Heart right ventricle (tissue), 16 donors: ENCODE results near the gene UBALD2. TPM values are rescaled to one million over a fixed set of nuclear protein-coding genes. Genes with fewer than 3 reads are reported as not detected.
A peak's percentile ranks its signal among the peaks of the same experiment; 100 is the strongest.

ENCODE experiments used
- ATAC-seq, 8 donors: fragments of 200-7000 bp; cut with Tn5 transposase; one replicate each; pipeline ENCODE4 v1.9.1; 2020; ENCODE audit warnings: mild to moderate bottlenecking in 8 of 8, moderate library complexity in 8 of 8, moderate number of reproducible peaks in 1 of 8
- DNase-seq, 2 donors: peaks; one replicate each; pipeline ENCODE4 v3.0.0-alpha.2; 2020
- H3K27ac ChIP-seq, 10 donors: fragments of 200-600 bp; sonication (generic) in 2 of 10; one replicate each; pipeline versions ENCODE4 v1.5.0 to v1.8.0; 2020 to 2022; ENCODE audit warnings: mild to moderate bottlenecking in 3 of 10
- H3K27me3 ChIP-seq, 7 donors: fragments of 200-600 bp; one replicate each; pipeline ENCODE4 v1.8.0; 2021 to 2022; ENCODE audit warnings: mild to moderate bottlenecking in 2 of 7
- H3K36me3 ChIP-seq, 9 donors: fragments of 200-600 bp; sonication (generic) in 1 of 9; one replicate each; pipeline versions ENCODE4 v1.5.0 to v1.8.0; 2020 to 2022; ENCODE audit warnings: mild to moderate bottlenecking in 2 of 9
- H3K4me1 ChIP-seq, 9 donors: fragments of 200-600 bp; sonication (generic) in 1 of 9; one replicate each; pipeline versions ENCODE4 v1.5.0 to v1.8.0; 2020 to 2022; ENCODE audit warnings: mild to moderate bottlenecking in 4 of 9
- H3K4me3 ChIP-seq, 10 donors: fragments of 200-600 bp; sonication (generic) in 2 of 10; one replicate each; pipeline versions ENCODE4 v1.5.0 to v1.8.0; 2020 to 2022; ENCODE audit warnings: mild to moderate bottlenecking in 7 of 10, moderate library complexity in 2 of 10
- H3K9me3 ChIP-seq, 11 donors: fragments of 200-600 bp in 10 of 11; sonication (generic) in 2 of 11; one replicate each; pipeline versions ENCODE4 v1.5.0 to v1.8.0; 2013 to 2022; ENCODE audit warnings: mild to moderate bottlenecking in 2 of 11, control low read depth in 1 of 11, moderate library complexity in 1 of 11
- WGBS, 2 donors: extraction: QIAGEN DNeasy Blood & Tissue Kit; methylation state at CpG; one replicate each; pipeline ENCODE4 v1.1.7; 2013; ENCODE audit warnings: inconsistent platforms in 1 of 2; 5-methylcytosine and 5-hydroxymethylcytosine counted together
- intact Hi-C, 10 donors: fragments of 100-400 bp; cut with DNase I; formaldehyde crosslinking; loops; one replicate each; pipeline versions ENCODE4 v1.11.1 to v1.14.2; 2022
- polyA plus RNA-seq, 2 donors: library from polyadenylated mRNA; stranded (reverse); fragments of 200-250 nt; gene quantifications; one replicate each; pipeline ENCODE4 v1.2.3, GENCODE V29; 2013
- total RNA-seq, 10 donors: library from RNA; stranded (reverse); fragmentation: NEBNext Ultra II Directional in 3 of 10; extraction: Animal tissue kit (Norgen Biotek cat#: 25700) in 3 of 10; gene quantifications; one replicate each; pipeline versions ENCODE4 v1.2.1 to v1.2.4, GENCODE V29; 2021 to 2023
- TF ChIP-seq, protein P1 (sequence below), 9 donors: fragments of 200-600 bp; sonication (generic) in 2 of 9; IDR thresholded peaks; one replicate each; pipeline versions ENCODE4 v1.5.0 to v1.8.0; 2021 to 2022; ENCODE audit warnings: antibody characterized with exemption in 9 of 9, mild to moderate bottlenecking in 5 of 9, moderate library complexity in 1 of 9
- donor health status: Arrhythmogenic right ventricular cardiomyopathy.
- donor health status: ischemic (EF 13 %, LVEDD 7.1; RV severe dilation, severe dysfunction).
- donor health status: healthy with polysubstance abuse.
- donor health status: DM: no; HTN: yes; CAD: no.
- donor health status: DM: no; HTN: no; CAD: no.
- donor health status: ischemic (EF 25% LVEDD 6.9; RV normal size, moderate dysfunction).
- donor health status: ischemic (EF 25% LVEDD 5.7; RV mildly dilated, moderate dysfunction).
- donor health status: healthy.
- donor health status: DM: yes; HTN: yes; CAD: no.
- donor health status: Ischemic cardiomyopathy.
- donor health status: ischemic (EF 35%, LVEDD 5.7; RV mildly dilated, moderate dysfunction).
- donor health status: nonischemic (EF 11% LVEDD 7.7; RV severe dilation, severe dysfunction).
- donor health status: DM: yes; HTN: yes; CAD: no.
- donor health status: PGD.
- donor health status: ischemic (EF 29% LVEDD 5.4; RV normal size, mild dysfunction).
- donor health status: nonischemic (EF 23%, LVEDD 6.1; RV moderate dilation, normal function).

The UBALD2 gene
- total and polyA plus RNA-seq, 12 donors, result 13.3 to 50.7 (median 26.5) TPM

DNA sequence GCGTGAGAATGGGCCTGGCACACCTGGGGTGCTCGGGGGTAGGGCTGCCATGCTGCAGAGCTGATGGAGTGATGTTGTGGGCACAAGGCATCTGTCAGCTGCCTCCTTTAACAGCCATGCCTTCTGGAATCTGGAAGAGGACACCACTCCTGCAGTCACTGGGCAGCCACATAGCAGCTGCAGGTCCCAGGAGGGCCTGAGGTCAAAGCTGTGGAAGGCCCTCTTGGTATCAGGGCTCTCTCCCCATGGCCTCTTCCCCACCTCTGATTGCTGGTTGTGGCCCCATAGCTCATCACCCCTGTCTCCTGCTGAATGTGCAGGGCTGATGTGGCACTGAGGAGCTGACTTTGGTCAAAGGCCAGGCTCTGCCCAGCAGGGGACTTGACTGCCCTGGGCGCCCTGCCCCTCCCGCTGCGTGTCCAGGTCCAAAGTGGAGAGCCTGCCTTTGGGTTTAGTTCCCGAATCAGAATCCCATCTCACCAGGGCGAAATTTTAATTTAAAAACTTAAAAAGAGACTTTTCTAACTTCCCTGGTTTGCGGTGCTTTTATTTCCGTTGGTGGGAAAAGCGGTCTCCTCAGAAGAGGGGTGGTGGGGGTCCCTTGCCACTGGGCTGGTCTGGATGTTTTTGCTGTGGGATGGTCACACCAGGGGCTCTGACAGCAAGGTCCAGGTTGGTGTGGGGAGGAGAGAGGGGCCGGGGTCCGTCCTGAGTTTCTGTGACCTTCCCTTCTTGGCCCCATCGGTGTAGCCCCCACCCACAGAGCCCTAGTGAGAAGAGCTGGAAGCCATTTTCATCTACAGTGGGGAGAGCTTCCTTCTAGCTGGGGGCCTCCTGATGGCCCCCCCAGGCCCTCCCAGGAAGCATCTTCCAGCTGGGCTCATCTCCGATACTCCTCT lies 5.9 kb downstream of the UBALD2 start:
- H3K27ac ChIP-seq, result peak overlapping the region in 6 of 10 donors; percentile 46 to 98 (median 72)
- H3K4me1 ChIP-seq, result peaks cover 36 to 80% (median 66%) of the 10 kb centered on the region in 9 donors
- ATAC-seq, result no peak
- peaks cover 0 to 38% (median 0%) of the 10 kb centered on the region in 9 donors for H3K36me3 ChIP-seq
- 81 to 87% methylated on average over 14 of the region's 14 CpGs for WGBS, 2 donors
- H3K9me3 ChIP-seq, result no peaks in the 10 kb centered on the region
- intact Hi-C loops, result loop anchor here in 1 of 10 donors (10.0 kb wide), 1 partner anchor 256 kb away; no protein-coding TSS in a partner anchor
- H3K27me3 ChIP-seq, result no peaks in the 10 kb centered on the region
- peak overlapping the region in 6 of 10 donors; percentile 46 to 53 (median 50) for H3K4me3 ChIP-seq
- TF ChIP-seq, protein P1, sequence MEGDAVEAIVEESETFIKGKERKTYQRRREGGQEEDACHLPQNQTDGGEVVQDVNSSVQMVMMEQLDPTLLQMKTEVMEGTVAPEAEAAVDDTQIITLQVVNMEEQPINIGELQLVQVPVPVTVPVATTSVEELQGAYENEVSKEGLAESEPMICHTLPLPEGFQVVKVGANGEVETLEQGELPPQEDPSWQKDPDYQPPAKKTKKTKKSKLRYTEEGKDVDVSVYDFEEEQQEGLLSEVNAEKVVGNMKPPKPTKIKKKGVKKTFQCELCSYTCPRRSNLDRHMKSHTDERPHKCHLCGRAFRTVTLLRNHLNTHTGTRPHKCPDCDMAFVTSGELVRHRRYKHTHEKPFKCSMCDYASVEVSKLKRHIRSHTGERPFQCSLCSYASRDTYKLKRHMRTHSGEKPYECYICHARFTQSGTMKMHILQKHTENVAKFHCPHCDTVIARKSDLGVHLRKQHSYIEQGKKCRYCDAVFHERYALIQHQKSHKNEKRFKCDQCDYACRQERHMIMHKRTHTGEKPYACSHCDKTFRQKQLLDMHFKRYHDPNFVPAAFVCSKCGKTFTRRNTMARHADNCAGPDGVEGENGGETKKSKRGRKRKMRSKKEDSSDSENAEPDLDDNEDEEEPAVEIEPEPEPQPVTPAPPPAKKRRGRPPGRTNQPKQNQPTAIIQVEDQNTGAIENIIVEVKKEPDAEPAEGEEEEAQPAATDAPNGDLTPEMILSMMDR (IDR thresholded peaks at IDR 0.05), result no peak
- no peak for DNase-seq

DNA sequence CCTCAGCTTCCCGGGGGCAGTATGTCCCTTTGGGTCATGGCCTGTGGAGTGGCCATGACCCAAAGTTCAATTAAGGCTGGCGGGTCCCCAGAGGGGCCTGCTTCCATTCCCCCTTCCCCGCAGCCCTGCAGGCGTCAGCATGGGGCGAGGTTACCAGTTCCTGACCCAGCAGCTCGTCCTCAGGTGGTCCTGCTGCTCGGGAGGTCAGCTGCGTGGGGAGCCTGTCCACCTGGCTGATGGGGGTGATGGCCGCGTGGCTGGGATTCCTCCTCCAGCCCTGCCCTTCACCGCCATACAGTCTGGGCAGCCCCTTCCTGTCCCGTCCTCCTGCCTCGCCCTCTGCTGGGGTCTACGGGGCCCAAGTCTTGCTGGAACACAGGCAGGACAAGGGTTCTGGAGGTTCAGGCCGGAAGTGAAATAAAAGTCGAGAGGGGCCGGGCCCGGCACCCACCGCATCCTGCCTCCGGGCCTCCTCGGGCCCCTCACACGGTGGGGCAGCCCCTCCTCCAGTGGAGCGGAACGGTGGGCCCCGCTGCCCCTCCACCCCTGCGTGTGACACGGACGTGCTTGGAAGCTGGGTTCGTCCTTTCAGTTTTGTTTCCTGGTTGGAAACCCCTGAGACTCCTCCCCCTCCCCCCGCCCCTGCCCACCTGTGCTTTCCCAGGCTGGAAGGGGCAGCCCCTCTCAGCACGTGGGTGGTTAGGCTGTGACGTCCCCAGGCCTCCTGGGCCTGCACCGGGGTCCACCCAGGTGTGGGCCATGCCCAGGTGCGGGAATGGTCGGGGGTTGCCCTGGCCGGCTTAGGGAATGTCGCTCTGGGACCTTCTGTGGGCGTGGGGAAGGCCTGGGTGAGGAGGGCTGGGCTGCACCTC lies 6.8 kb downstream of the UBALD2 start:
- Histone ChIP-seq H3K27ac (peak overlapping the region in 8 of 10 donors; percentile 46 to 95 (median 70)), H3K27me3 (no peaks in the 10 kb centered on the region), H3K9me3 (no peaks in the 10 kb centered on the region), H3K36me3 (peaks cover 0 to 38% (median 0%) of the 10 kb centered on the region in 9 donors), H3K4me3 (peak overlapping the region in 9 of 10 donors; percentile 14 to 53 (median 49)), H3K4me1 (peaks cover 33 to 73% (median 58%) of the 10 kb centered on the region in 9 donors)
- ATAC-seq (peak in 7 of 8 donors; percentile 3 to 13 (median 7)), DNase-seq (no peak)
- TF ChIP-seq, protein P1 (IDR thresholded peaks at IDR 0.05), result no peak
- WGBS, 2 donors, result 29 to 42% methylated on average over 38 of the region's 38 CpGs
- intact Hi-C loops, result loop anchor here in 1 of 10 donors (10.0 kb wide), 1 partner anchor 257 kb away; no protein-coding TSS in a partner anchor

DNA sequence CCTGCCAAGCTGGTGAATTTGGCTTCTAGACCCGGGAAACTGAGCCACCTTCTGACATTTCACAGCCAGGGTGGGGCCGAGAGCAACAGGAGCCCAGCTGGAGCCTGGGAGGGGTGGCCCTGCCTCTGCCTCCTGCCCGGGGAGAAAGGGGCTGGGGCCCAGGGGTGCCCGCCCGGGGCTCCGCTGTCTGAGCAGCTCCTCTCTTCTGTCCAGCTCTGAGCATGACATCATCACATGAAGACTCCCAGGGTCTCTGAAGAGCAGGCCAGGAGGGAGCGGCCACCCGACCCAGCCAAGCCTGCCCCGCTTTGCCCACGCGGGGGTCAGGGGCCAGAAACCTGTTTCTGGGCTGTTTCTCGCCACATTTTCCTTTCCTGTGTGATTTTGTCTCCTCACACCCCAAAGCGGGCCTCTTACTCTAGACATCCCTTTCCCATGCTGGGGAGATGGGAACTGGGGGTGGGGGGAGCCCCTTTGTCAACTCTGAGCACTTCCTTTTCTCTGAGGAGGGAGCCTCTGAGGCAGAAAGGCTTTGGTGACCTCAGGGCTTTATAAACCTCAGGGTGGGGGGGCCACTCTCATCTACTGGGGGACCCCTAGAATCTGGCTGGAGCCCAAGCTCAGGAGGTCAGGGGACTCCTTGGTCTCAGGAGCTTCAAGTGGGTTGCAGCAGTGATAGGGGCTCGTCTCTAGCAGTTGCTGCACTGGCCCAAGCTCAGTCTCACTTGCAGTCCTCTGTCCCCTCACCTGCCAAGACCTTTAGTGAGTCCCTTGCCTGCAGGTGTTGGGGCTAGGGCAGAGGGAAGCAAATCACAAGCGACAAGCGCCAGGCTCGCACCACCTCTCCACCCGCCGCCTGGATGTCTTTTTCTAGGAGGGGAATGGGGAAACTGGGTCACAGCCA lies 7.6 kb downstream of the UBALD2 start:
- H3K27me3 ChIP-seq, result no peaks in the 10 kb centered on the region
- no peaks in the 10 kb centered on the region for H3K9me3 ChIP-seq
- H3K36me3 ChIP-seq, result peaks cover 0 to 32% (median 0%) of the 10 kb centered on the region in 9 donors
- intact Hi-C loops, result loop anchor here in 1 of 10 donors (10.0 kb wide), 1 partner anchor 258 kb away; no protein-coding TSS in a partner anchor
- H3K4me3 ChIP-seq, result peak overlapping the region in 8 of 10 donors; percentile 20 to 53 (median 50)
- WGBS, 2 donors, result 67 to 72% methylated on average over 19 of the region's 19 CpGs
- ATAC-seq (peak in 3 of 8 donors; percentile 3 to 7 (median 5)), DNase-seq (no peak)
- TF ChIP-seq, protein P1 (IDR thresholded peaks at IDR 0.05), result no peak
- peak overlapping the region in 8 of 10 donors; percentile 46 to 95 (median 70) for H3K27ac ChIP-seq
- H3K4me1 ChIP-seq, result peaks cover 26 to 64% (median 49%) of the 10 kb centered on the region in 9 donors
